ENCODE measurements around the gene OSGEPL1. TPM values are rescaled to one million over a fixed set of nuclear protein-coding genes. Genes with fewer than 3 reads are reported as not detected.

Gene OSGEPL1
- total and polyA plus RNA-seq, 7 experiments from 2014 or later: 6.8 to 24.2 (median 16.2) TPM

- H3K9me3 ChIP-seq (ENCODE audit: control insufficient read depth in 2 of 3, low read length in 3 of 3): no peaks in the 10 kb centered on the region
- peak overlapping the region in 4 of 9 donors; percentile 15 to 72 (median 49) for H3K27ac Mint-ChIP-seq
- H3K36me3 ChIP-seq (ENCODE audit: control insufficient read depth in 2 of 3, insufficient read depth in 3 of 3, low read length in 3 of 3): no peaks in the 10 kb centered on the region
- H3K9me3 Mint-ChIP-seq: no peaks in the 10 kb centered on the region
- DNase-seq (peak in 7 of 9 donors; percentile 25 to 55 (median 51)), ATAC-seq (peak; percentile 84)
- no peaks in the 10 kb centered on the region for H3K27me3 ChIP-seq (ENCODE audit: control insufficient read depth in 2 of 2, insufficient read depth in 2 of 2, low read length in 2 of 2)
- H3K27ac ChIP-seq (ENCODE audit: low read depth, low read length): no peak overlapping the region
- peaks cover 0 to 8% (median 4%) of the 10 kb centered on the region in 7 donors for H3K4me1 Mint-ChIP-seq
- no peaks in the 10 kb centered on the region for H3K27me3 Mint-ChIP-seq
- H3K4me3 Mint-ChIP-seq: peak overlapping the region in 6 of 10 donors; percentile 2 to 44 (median 21)
- peaks cover 0 to 4% (median 2%) of the 10 kb centered on the region in 5 donors for H3K36me3 Mint-ChIP-seq
- POLR2A ChIA-PET: interaction anchor here (0.8 to 1.1 kb wide), 3 partner anchors 36 to 39 kb away, joined by 3 to 4 read pairs (median 4); partner anchors contain the start of gene ASNSD1
- H3K4me1 ChIP-seq (ENCODE audit: control insufficient read depth in 2 of 2, insufficient read depth in 2 of 2, low read length in 2 of 2): no peaks in the 10 kb centered on the region
- H3K4me3 ChIP-seq (ENCODE audit: low read length): no peak overlapping the region
- CTCF ChIA-PET: interaction anchor here (0.8 to 1.5 kb wide), 8 partner anchors 22 to 275 kb away, joined by 3 to 16 read pairs (median 3); no protein-coding TSS in a partner anchor
- intact Hi-C loops (cut with micrococcal nuclease): loop anchor here (1.0 to 2.0 kb wide), 5 partner anchors 24 to 372 kb away; partner anchors contain the start of genes ANKAR (in 2 of the 2), ASNSD1 (in 2 of the 2), OSGEPL1 (in 1 of the 2) and SLC40A1 (in 1 of the 2)
Measured at GRCh38 chr2:189698020-189698887, 64.3 kb downstream of the OSGEPL1 start.

Other genes starting within 250 kb of the OSGEPL1 start
- 10 to 100 TPM in 4 of 5 experiments, 1 to 10 TPM in 1; 4.2 to 38.0 (median 24.4) TPM for gene SLC40A1, start 182.0 kb downstream of the OSGEPL1 start, total RNA-seq
- gene SLC40A1, start 182.0 kb downstream of the OSGEPL1 start, polyA plus RNA-seq: 100 to 1,000 TPM; 101 to 117 TPM
- 10 to 100 TPM; 24.0 to 48.9 (median 40.7) TPM for gene ASNSD1, start 101.3 kb downstream of the OSGEPL1 start, total RNA-seq
- gene ASNSD1, start 101.3 kb downstream of the OSGEPL1 start, polyA plus RNA-seq: 10 to 100 TPM; 50.6 to 69.3 TPM
- gene ANKAR, start 88.1 kb downstream of the OSGEPL1 start, total RNA-seq: 10 to 100 TPM in 3 of 5 experiments, 1 to 10 TPM in 2; 4.3 to 17.9 (median 10.3) TPM
- 1 to 10 TPM; 3.2 to 6.9 TPM for gene ANKAR, start 88.1 kb downstream of the OSGEPL1 start, polyA plus RNA-seq
- 100 to 1,000 TPM in 4 of 5 experiments, 10 to 100 TPM in 1; 80.1 to 208 (median 142) TPM for gene ORMDL1, start 21.5 kb upstream of the OSGEPL1 start, total RNA-seq
- 10 to 100 TPM; 70.5 to 85.1 TPM for gene ORMDL1, start 21.5 kb upstream of the OSGEPL1 start, polyA plus RNA-seq
- gene PMS1, start 21.7 kb upstream of the OSGEPL1 start, total RNA-seq: 10 to 100 TPM; 18.2 to 30.1 (median 22.5) TPM
- 10 to 100 TPM; 11.1 to 13.7 TPM for gene PMS1, start 21.7 kb upstream of the OSGEPL1 start, polyA plus RNA-seq

Data from naive thymus-derived CD4-positive, alpha-beta T cell (primary cell).